ENCODE results near the gene SRPK3. TPM values are rescaled to one million over a fixed set of nuclear protein-coding genes. Genes with fewer than 3 reads are reported as not detected.

SRPK3 gene
- polyA plus RNA-seq, 3 donors: 0.01 TPM; not detected in 2

GRCh38 chrX:153770601-153771414 lies 10.0 kb upstream of the SRPK3 start:
- Histone ChIP-seq H4K20me1 (ENCODE audit: insufficient read depth, low read length) (no peaks in the 10 kb centered on the region), H3K4me2 (replicated peaks; ENCODE audit: extremely low read depth, low read length, poor library complexity, severe bottlenecking) (no peak overlapping the region), H3K4me3 (replicated peaks in 1 of 3; ENCODE audit: low read depth in 2 of 3, low read length in 3 of 3) (no peak overlapping the region), H2AFZ (ENCODE audit: insufficient read depth, low read depth, low read length, poor library complexity, severe bottlenecking) (no peak overlapping the region), H3K9me3 (replicated peaks in 1 of 2; ENCODE audit: control insufficient read depth in 1 of 2, insufficient read depth in 1 of 2, low read length in 2 of 2) (no peaks in the 10 kb centered on the region), H3K27me3 (ENCODE audit: control insufficient read depth in 2 of 2, insufficient read depth in 2 of 2, low read length in 2 of 2) (no peaks in the 10 kb centered on the region), H3K36me3 (replicated peaks in 1 of 2; ENCODE audit: control insufficient read depth in 1 of 2, insufficient read depth in 2 of 2, low read length in 2 of 2) (no peaks in the 10 kb centered on the region), H3K4me1 (ENCODE audit: control insufficient read depth in 1 of 2, insufficient read depth in 2 of 2, low read length in 2 of 2) (peaks cover 0 to 5% of the 10 kb centered on the region in 2 donors), H3K79me2 (ENCODE audit: insufficient read depth, low read length) (no peaks in the 10 kb centered on the region), H3K27ac (ENCODE audit: low read depth in 1 of 2, low read length in 2 of 2) (no peak overlapping the region), H3K9ac (ENCODE audit: insufficient read depth, low read length, poor library complexity, severe bottlenecking) (no peak overlapping the region)
- TF ChIP-seq CTCF (IDR thresholded peaks at IDR 0.05): no peak
- WGBS (ENCODE audit: insufficient coverage): 100% methylated on average over 7 of the region's 18 CpGs
- DNase-seq: peak in 1 of 3 donors; percentile 0
- H3K4me3 Mint-ChIP-seq: no peak overlapping the region
- intact Hi-C loops (cut with micrococcal nuclease): no loop called here
- H3K27ac Mint-ChIP-seq: no peak overlapping the region
- H3K36me3 Mint-ChIP-seq: no peaks in the 10 kb centered on the region
- H3K9me3 Mint-ChIP-seq: peaks cover 0 to 8% (median 0%) of the 10 kb centered on the region in 7 donors
- H3K4me1 Mint-ChIP-seq: peaks cover 10% of the 10 kb centered on the region
- peaks cover 1 to 10% (median 4%) of the 10 kb centered on the region in 3 donors for H3K27me3 Mint-ChIP-seq (ENCODE audit: low read depth in 3 of 3)

GRCh38 chrX:153771415-153772315 lies 9.2 kb upstream of the SRPK3 start:
- Mint-ChIP-seq H3K27me3 (ENCODE audit: low read depth in 3 of 3) (peaks cover 1 to 5% (median 3%) of the 10 kb centered on the region in 3 donors), H3K9me3 (peaks cover 0 to 12% (median 2%) of the 10 kb centered on the region in 7 donors), H3K27ac (no peak overlapping the region), H3K4me3 (no peak overlapping the region), H3K36me3 (no peaks in the 10 kb centered on the region), H3K4me1 (peaks cover 2% of the 10 kb centered on the region)
- H2AFZ ChIP-seq (ENCODE audit: insufficient read depth, low read depth, low read length, poor library complexity, severe bottlenecking): no peak overlapping the region
- peaks cover 0 to 2% of the 10 kb centered on the region in 2 donors for H3K4me1 ChIP-seq (ENCODE audit: control insufficient read depth in 1 of 2, insufficient read depth in 2 of 2, low read length in 2 of 2)
- no peaks in the 10 kb centered on the region for H3K36me3 ChIP-seq (replicated peaks in 1 of 2; ENCODE audit: control insufficient read depth in 1 of 2, insufficient read depth in 2 of 2, low read length in 2 of 2)
- H3K4me3 ChIP-seq (replicated peaks in 1 of 3; ENCODE audit: low read depth in 2 of 3, low read length in 3 of 3): no peak overlapping the region
- H3K27me3 ChIP-seq (ENCODE audit: control insufficient read depth in 2 of 2, insufficient read depth in 2 of 2, low read length in 2 of 2): no peaks in the 10 kb centered on the region
- H3K9ac ChIP-seq (ENCODE audit: insufficient read depth, low read length, poor library complexity, severe bottlenecking): no peak overlapping the region
- 83% methylated on average over 16 of the region's 37 CpGs for WGBS (ENCODE audit: insufficient coverage)
- intact Hi-C loops (cut with micrococcal nuclease): no loop called here
- DNase-seq: peak in 1 of 3 donors; percentile 0
- H3K9me3 ChIP-seq (replicated peaks in 1 of 2; ENCODE audit: control insufficient read depth in 1 of 2, insufficient read depth in 1 of 2, low read length in 2 of 2): no peaks in the 10 kb centered on the region
- H4K20me1 ChIP-seq (ENCODE audit: insufficient read depth, low read length): no peaks in the 10 kb centered on the region
- no peak overlapping the region for H3K27ac ChIP-seq (ENCODE audit: low read depth in 1 of 2, low read length in 2 of 2)
- no peak overlapping the region for H3K4me2 ChIP-seq (replicated peaks; ENCODE audit: extremely low read depth, low read length, poor library complexity, severe bottlenecking)
- no peaks in the 10 kb centered on the region for H3K79me2 ChIP-seq (ENCODE audit: insufficient read depth, low read length)
- TF ChIP-seq CTCF (IDR thresholded peaks at IDR 0.05): no peak

Data from CD14-positive monocyte (primary cell).